ENCODE results near the gene UGGT1.
A peak's percentile ranks its signal among the peaks of the same experiment; 100 is the strongest.

The UGGT1 gene

DNA sequence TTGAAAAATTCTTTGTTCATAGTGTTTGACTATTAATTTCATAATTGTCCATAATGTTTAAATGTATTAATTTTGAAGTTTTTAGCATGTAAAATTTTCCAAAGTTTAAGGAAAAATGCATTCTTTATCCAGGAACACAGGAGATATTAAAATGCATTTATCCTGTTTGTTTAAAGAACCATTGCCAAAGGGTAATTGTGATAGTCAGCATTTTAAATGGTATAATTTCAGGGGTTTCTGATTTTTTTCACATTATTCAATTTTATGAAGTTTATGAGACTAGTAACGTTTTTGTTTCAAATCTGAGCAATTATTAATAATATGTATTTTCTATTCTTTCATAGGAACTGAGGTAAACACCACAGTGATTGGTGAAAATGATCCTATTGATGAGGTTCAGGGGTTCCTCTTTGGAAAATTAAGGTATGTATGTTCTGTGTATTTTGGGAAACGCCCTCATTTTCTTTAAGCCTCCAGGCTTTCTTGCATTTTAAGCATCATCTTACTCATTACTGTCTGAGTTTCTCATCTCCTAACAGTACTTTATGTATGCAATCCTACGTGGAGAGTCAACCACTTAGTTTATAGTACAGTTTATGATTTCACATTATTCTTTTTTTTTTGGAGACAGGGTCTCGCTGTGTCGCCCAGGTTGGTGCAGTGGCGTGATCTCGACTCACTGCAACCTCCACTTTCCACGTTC, 25.1 kb downstream of the UGGT1 start:
- no peak for FAIRE-seq
- DNase-seq (ENCODE audit: insufficient read length): no peak
- TF ChIP-seq POLR2A (IDR thresholded peaks at IDR 0.05; ENCODE audit: low read depth, low read length) (no peak), TAF1 (IDR thresholded peaks at IDR 0.05; ENCODE audit: borderline replicate concordance, low read depth, low read length) (no peak), POLR2AphosphoS5 (IDR thresholded peaks at IDR 0.05; ENCODE audit: low read depth, low read length) (no peak)

GRCh38 chr2:128134573-128134972, 43.6 kb downstream of the UGGT1 start:
- TF ChIP-seq POLR2AphosphoS5 (IDR thresholded peaks at IDR 0.05; ENCODE audit: low read depth, low read length) (no peak), POLR2A (IDR thresholded peaks at IDR 0.05; ENCODE audit: low read depth, low read length) (no peak), TAF1 (IDR thresholded peaks at IDR 0.05; ENCODE audit: borderline replicate concordance, low read depth, low read length) (no peak)
- FAIRE-seq (no peak), DNase-seq (ENCODE audit: insufficient read length) (no peak)

GRCh38 chr2:128137094-128137616, 46.2 kb downstream of the UGGT1 start:
- FAIRE-seq: no peak
- TF ChIP-seq TAF1 (IDR thresholded peaks at IDR 0.05; ENCODE audit: borderline replicate concordance, low read depth, low read length) (no peak), POLR2A (IDR thresholded peaks at IDR 0.05; ENCODE audit: low read depth, low read length) (no peak), POLR2AphosphoS5 (IDR thresholded peaks at IDR 0.05; ENCODE audit: low read depth, low read length) (no peak)
- DNase-seq (ENCODE audit: insufficient read length): no peak

DNA sequence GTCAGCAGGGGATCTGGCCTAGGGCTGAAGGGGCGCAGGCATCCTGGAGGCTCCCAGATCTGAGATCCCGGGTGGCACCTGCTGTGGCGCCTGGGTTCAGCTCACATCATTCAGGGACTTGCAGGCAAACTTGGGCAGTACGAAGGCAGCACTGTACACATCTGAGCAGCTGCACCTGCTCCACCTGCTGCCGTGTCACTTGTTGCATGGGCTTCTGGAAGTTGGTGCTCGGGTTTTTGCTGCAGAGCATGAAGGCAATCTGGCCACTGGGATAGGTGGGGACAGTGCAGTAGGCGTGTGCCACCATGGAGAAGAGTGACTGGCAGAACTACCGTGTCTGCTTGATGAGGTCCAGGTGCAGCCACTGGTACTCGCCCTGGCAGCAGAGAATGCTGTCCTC, 48.6 kb downstream of the UGGT1 start:
- FAIRE-seq (no peak), DNase-seq (ENCODE audit: insufficient read length) (no peak)
- TF ChIP-seq TAF1 (IDR thresholded peaks at IDR 0.05; ENCODE audit: borderline replicate concordance, low read depth, low read length) (no peak), POLR2A (IDR thresholded peaks at IDR 0.05; ENCODE audit: low read depth, low read length) (no peak), POLR2AphosphoS5 (IDR thresholded peaks at IDR 0.05; ENCODE audit: low read depth, low read length) (no peak)

GRCh38 chr2:128145651-128146050, 54.7 kb downstream of the UGGT1 start:
- no peak for TF ChIP-seq POLR2A (IDR thresholded peaks at IDR 0.05; ENCODE audit: low read depth, low read length)
- TF ChIP-seq POLR2AphosphoS5 (IDR thresholded peaks at IDR 0.05; ENCODE audit: low read depth, low read length): no peak
- no peak for TF ChIP-seq TAF1 (IDR thresholded peaks at IDR 0.05; ENCODE audit: borderline replicate concordance, low read depth, low read length)
- FAIRE-seq: no peak
- no peak for DNase-seq (ENCODE audit: insufficient read length)

DNA sequence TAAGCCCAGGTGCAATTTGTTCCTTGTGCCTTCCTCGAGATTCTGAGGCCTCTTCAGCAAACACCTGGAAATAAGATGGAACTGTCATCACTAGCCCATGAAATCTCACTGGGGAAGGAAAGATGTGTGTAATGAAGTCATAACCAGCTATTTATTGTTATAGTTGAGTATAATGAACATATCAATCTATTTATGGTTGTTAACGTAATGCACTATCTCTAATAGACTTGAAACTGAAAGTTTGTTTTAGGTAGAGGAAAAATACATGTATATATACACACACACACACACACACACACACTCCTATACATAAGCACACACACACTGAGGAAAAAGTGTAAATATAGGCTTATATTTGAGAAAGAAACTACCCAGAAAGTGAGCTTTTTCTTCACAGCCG, 62.8 kb downstream of the UGGT1 start:
- TF ChIP-seq POLR2AphosphoS5 (IDR thresholded peaks at IDR 0.05; ENCODE audit: low read depth, low read length): no peak
- no peak for TF ChIP-seq POLR2A (IDR thresholded peaks at IDR 0.05; ENCODE audit: low read depth, low read length)
- TF ChIP-seq TAF1 (IDR thresholded peaks at IDR 0.05; ENCODE audit: borderline replicate concordance, low read depth, low read length): no peak
- FAIRE-seq (no peak), DNase-seq (ENCODE audit: insufficient read length) (no peak)

GRCh38 chr2:128154225-128154624, 63.2 kb downstream of the UGGT1 start:
- DNase-seq (ENCODE audit: insufficient read length): no peak
- no peak for TF ChIP-seq POLR2AphosphoS5 (IDR thresholded peaks at IDR 0.05; ENCODE audit: low read depth, low read length)
- no peak for TF ChIP-seq TAF1 (IDR thresholded peaks at IDR 0.05; ENCODE audit: borderline replicate concordance, low read depth, low read length)
- no peak for TF ChIP-seq POLR2A (IDR thresholded peaks at IDR 0.05; ENCODE audit: low read depth, low read length)
- FAIRE-seq: no peak

GRCh38 chr2:128155970-128156369, 65.0 kb downstream of the UGGT1 start:
- FAIRE-seq (peak; percentile 38), DNase-seq (ENCODE audit: insufficient read length) (no peak)
- TF ChIP-seq TAF1 (IDR thresholded peaks at IDR 0.05; ENCODE audit: borderline replicate concordance, low read depth, low read length): no peak
- TF ChIP-seq POLR2A (IDR thresholded peaks at IDR 0.05; ENCODE audit: low read depth, low read length): no peak
- TF ChIP-seq POLR2AphosphoS5 (IDR thresholded peaks at IDR 0.05; ENCODE audit: low read depth, low read length): no peak

- TF ChIP-seq POLR2A (IDR thresholded peaks at IDR 0.05; ENCODE audit: low read depth, low read length) (no peak), POLR2AphosphoS5 (IDR thresholded peaks at IDR 0.05; ENCODE audit: low read depth, low read length) (no peak), TAF1 (IDR thresholded peaks at IDR 0.05; ENCODE audit: borderline replicate concordance, low read depth, low read length) (no peak)
- DNase-seq (ENCODE audit: insufficient read length) (no peak), FAIRE-seq (no peak)
Observed at GRCh38 chr2:128156812-128157211, 65.8 kb downstream of the UGGT1 start.

DNA sequence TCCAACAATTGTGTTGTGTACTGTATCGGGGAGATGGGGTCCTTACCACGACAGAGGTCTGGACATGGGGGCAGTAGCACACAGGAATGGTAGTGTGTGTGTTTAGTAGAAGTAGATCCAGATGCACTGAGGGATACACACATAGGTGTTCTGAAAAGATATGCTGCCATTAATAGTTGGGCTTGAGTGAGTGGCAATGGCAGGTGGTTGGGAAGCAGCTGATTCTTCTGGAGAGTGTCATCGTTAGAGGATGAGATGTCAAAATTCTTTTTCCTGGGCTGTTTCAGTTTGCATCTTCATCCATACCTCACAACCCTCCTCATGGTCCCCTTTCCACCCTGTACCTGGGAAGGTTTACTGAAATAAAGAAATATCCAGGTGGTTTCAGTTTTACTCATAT, 66.6 kb downstream of the UGGT1 start:
- DNase-seq (ENCODE audit: insufficient read length): no peak
- no peak for FAIRE-seq
- TF ChIP-seq POLR2A (IDR thresholded peaks at IDR 0.05; ENCODE audit: low read depth, low read length) (no peak), TAF1 (IDR thresholded peaks at IDR 0.05; ENCODE audit: borderline replicate concordance, low read depth, low read length) (no peak), POLR2AphosphoS5 (IDR thresholded peaks at IDR 0.05; ENCODE audit: low read depth, low read length) (no peak)

DNA sequence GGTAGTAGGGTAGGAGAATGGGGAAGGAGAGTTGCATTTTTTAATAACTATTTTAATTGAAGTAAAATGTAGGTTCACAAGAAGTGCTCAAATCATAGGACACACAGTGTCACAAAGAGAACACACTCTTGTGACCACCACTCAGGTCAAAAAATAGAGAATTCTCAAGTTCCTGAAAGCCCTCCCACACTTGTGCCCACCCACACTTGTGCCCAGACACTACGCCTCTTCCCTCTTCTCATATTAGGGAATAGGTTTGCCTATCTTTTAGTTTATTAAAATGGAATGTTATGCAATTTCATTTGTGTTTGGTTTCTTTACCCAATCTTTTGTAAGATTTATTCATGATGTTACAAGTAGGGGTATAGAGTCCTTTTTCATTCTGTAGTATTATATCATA, 67.2 kb downstream of the UGGT1 start:
- no peak for TF ChIP-seq POLR2AphosphoS5 (IDR thresholded peaks at IDR 0.05; ENCODE audit: low read depth, low read length)
- DNase-seq (ENCODE audit: insufficient read length): no peak
- no peak for FAIRE-seq

DNA sequence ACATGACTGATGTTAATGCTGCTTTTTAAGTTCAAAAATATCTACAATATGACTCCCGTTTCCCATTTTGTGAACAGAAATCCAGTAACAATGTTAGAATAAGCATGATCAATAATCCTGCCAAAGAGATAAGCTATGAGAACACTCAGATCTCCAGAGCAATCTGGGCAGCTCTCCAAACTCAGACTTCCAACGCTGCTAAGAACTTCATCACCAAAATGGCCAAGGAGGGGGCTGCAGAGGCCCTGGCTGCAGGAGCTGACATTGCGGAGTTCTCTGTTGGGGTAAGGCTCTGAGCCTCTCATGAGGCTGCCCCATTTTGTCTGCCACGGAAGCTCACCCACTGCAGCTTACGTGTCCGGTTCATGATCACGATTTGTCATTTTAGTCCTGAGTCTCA, 68.4 kb downstream of the UGGT1 start:
- DNase-seq (ENCODE audit: insufficient read length) (no peak), FAIRE-seq (no peak)
- TF ChIP-seq POLR2A (IDR thresholded peaks at IDR 0.05; ENCODE audit: low read depth, low read length): no peak
- TF ChIP-seq TAF1 (IDR thresholded peaks at IDR 0.05; ENCODE audit: borderline replicate concordance, low read depth, low read length): no peak
- TF ChIP-seq POLR2AphosphoS5 (IDR thresholded peaks at IDR 0.05; ENCODE audit: low read depth, low read length): no peak

All from GM12892 (cell line).